Liver (tissue), 3 donors: ENCODE measurements around the gene TIPIN.

ENCODE experiments used
- JUND ChIP-seq, 2 donors: IDR thresholded peaks; 2 replicates each; pipeline ENCODE4 v1.6.1; 2016; ENCODE audit warnings: antibody characterized with exemption in 2 of 2
- RAD21 ChIP-seq, 2 donors: IDR thresholded peaks; 2 replicates each; pipeline ENCODE4 v1.6.1; 2016; ENCODE audit warnings: antibody characterized with exemption in 2 of 2, mild to moderate bottlenecking in 2 of 2
- RXRA ChIP-seq, 2 donors: IDR thresholded peaks; 2 replicates each; pipeline ENCODE4 v1.6.1; 2017 to 2018; ENCODE audit warnings: antibody characterized with exemption in 2 of 2, mild to moderate bottlenecking in 1 of 2
- SP1 ChIP-seq: IDR thresholded peaks from 2 replicates; pipeline ENCODE4 v1.6.1; 2018; ENCODE audit warnings: antibody characterized with exemption, mild to moderate bottlenecking
- YY1 ChIP-seq: IDR thresholded peaks from 2 replicates; pipeline ENCODE4 v1.6.1; 2016; ENCODE audit warnings: antibody characterized with exemption, mild to moderate bottlenecking
- TF ChIP-seq, protein P1 (sequence below): fragments of 150-350 bp; IDR thresholded peaks from 2 replicates; pipeline ENCODE4 v1.5.1; 2017; ENCODE audit warnings: improper control_type of control experiment, low read depth, low read length; ENCODE audit not compliant: missing input control
- TF ChIP-seq, protein P2 (sequence below): IDR thresholded peaks from 2 replicates; pipeline ENCODE4 v1.6.1; 2016; ENCODE audit warnings: antibody characterized with exemption
- TF ChIP-seq, protein P3 (sequence below): IDR thresholded peaks from 2 replicates; pipeline ENCODE4 v1.6.1; 2016; ENCODE audit warnings: antibody characterized with exemption, mild to moderate bottlenecking
- TF ChIP-seq, protein P4 (sequence below): IDR thresholded peaks from 2 replicates; pipeline ENCODE4 v1.6.1; 2016; ENCODE audit warnings: antibody characterized with exemption
- donor health status: healthy.
- donor health status: healthy.

DNA sequence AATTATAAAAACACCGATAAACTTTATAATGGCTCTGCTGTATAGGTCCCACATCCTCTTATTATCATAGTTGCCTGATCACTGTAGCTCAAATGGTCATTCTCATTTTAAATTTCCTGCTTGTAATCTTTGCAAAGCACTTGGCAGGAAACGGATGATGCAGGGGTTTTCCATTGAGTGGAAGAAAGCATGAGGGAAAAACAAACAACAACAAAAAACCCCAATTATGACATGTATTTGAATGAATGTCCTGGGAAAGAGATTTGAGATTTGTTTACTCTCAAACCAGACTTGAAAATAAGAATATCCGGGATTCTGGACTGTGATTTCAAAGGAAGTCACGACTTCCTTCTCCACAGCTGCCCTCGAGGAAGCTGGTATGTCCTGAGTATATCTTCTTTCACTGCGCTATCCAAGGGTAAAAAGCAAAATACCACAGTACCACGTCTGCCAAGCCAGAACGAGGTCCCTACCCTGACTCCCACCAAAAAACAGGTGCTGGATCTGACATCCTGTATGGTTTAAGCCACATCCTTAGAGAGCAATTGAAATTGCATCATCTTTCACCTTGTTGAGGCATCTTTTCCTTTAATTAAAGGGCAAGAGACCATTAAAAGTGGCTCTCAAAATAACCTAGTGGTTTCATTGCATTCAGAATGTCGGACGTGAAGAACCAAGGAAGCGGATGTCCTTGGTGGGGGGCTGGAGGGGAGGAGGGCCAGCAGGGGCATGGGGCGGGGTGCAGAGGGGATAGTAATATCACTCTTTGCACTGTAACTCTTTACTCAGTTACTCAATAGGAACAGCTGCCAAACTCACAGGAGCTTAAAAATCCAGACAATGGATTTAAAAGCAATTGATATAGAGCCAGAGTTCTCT is 13.5 kb upstream of the TIPIN start:
- TF ChIP-seq, protein P1, sequence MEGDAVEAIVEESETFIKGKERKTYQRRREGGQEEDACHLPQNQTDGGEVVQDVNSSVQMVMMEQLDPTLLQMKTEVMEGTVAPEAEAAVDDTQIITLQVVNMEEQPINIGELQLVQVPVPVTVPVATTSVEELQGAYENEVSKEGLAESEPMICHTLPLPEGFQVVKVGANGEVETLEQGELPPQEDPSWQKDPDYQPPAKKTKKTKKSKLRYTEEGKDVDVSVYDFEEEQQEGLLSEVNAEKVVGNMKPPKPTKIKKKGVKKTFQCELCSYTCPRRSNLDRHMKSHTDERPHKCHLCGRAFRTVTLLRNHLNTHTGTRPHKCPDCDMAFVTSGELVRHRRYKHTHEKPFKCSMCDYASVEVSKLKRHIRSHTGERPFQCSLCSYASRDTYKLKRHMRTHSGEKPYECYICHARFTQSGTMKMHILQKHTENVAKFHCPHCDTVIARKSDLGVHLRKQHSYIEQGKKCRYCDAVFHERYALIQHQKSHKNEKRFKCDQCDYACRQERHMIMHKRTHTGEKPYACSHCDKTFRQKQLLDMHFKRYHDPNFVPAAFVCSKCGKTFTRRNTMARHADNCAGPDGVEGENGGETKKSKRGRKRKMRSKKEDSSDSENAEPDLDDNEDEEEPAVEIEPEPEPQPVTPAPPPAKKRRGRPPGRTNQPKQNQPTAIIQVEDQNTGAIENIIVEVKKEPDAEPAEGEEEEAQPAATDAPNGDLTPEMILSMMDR, result no peak
- TF ChIP-seq, protein P2, sequence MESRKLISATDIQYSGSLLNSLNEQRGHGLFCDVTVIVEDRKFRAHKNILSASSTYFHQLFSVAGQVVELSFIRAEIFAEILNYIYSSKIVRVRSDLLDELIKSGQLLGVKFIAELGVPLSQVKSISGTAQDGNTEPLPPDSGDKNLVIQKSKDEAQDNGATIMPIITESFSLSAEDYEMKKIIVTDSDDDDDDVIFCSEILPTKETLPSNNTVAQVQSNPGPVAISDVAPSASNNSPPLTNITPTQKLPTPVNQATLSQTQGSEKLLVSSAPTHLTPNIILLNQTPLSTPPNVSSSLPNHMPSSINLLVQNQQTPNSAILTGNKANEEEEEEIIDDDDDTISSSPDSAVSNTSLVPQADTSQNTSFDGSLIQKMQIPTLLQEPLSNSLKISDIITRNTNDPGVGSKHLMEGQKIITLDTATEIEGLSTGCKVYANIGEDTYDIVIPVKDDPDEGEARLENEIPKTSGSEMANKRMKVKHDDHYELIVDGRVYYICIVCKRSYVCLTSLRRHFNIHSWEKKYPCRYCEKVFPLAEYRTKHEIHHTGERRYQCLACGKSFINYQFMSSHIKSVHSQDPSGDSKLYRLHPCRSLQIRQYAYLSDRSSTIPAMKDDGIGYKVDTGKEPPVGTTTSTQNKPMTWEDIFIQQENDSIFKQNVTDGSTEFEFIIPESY, result no peak
- TF ChIP-seq, protein P3, sequence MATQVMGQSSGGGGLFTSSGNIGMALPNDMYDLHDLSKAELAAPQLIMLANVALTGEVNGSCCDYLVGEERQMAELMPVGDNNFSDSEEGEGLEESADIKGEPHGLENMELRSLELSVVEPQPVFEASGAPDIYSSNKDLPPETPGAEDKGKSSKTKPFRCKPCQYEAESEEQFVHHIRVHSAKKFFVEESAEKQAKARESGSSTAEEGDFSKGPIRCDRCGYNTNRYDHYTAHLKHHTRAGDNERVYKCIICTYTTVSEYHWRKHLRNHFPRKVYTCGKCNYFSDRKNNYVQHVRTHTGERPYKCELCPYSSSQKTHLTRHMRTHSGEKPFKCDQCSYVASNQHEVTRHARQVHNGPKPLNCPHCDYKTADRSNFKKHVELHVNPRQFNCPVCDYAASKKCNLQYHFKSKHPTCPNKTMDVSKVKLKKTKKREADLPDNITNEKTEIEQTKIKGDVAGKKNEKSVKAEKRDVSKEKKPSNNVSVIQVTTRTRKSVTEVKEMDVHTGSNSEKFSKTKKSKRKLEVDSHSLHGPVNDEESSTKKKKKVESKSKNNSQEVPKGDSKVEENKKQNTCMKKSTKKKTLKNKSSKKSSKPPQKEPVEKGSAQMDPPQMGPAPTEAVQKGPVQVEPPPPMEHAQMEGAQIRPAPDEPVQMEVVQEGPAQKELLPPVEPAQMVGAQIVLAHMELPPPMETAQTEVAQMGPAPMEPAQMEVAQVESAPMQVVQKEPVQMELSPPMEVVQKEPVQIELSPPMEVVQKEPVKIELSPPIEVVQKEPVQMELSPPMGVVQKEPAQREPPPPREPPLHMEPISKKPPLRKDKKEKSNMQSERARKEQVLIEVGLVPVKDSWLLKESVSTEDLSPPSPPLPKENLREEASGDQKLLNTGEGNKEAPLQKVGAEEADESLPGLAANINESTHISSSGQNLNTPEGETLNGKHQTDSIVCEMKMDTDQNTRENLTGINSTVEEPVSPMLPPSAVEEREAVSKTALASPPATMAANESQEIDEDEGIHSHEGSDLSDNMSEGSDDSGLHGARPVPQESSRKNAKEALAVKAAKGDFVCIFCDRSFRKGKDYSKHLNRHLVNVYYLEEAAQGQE, result no peak
- TF ChIP-seq YY1 (no peak), JUND (IDR thresholded peaks at IDR 0.05) (no peak), RXRA (IDR thresholded peaks at IDR 0.05) (no peak), SP1 (no peak), RAD21 (IDR thresholded peaks at IDR 0.05) (no peak)
- TF ChIP-seq, protein P4, sequence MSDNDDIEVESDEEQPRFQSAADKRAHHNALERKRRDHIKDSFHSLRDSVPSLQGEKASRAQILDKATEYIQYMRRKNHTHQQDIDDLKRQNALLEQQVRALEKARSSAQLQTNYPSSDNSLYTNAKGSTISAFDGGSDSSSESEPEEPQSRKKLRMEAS, result peak; percentile 35
